Stimulated activated CD4-positive, alpha-beta T cell treated with anti-CD3 and anti-CD28 coated beads, Interleukin-15, amount 100 ng/mL, for 1 hour (primary cell): ENCODE measurements around the gene ZNF385B.

Source experiments
- DNase-seq, 2 donors: peaks; one replicate each; pipeline ENCODE4 v3.0.0-alpha.2; 2020; ENCODE audit warnings: low read depth in 1 of 2, low spot score in 1 of 2

Gene ZNF385B

GRCh38 chr2:179592167-179592936 is 269.1 kb downstream of the ZNF385B start:
- DNase-seq: no peak

GRCh38 chr2:179591690-179592089 is 269.7 kb downstream of the ZNF385B start:
- DNase-seq: no peak

GRCh38 chr2:179588486-179589145 is 272.8 kb downstream of the ZNF385B start:
- DNase-seq: no peak

- no peak for DNase-seq
These were observed 276.7 kb downstream of the ZNF385B start for GRCh38 chr2:179584760-179585159.

- DNase-seq: no peak
These were observed 279.8 kb downstream of the ZNF385B start for GRCh38 chr2:179581605-179582004.

GRCh38 chr2:179580378-179581146 is 280.9 kb downstream of the ZNF385B start:
- no peak for DNase-seq

GRCh38 chr2:179579800-179580199 is 281.6 kb downstream of the ZNF385B start:
- no peak for DNase-seq

- DNase-seq: no peak
These were observed 283.1 kb downstream of the ZNF385B start for GRCh38 chr2:179578171-179578916.

GRCh38 chr2:179574061-179574519 is 287.3 kb downstream of the ZNF385B start:
- no peak for DNase-seq

GRCh38 chr2:179572544-179572943 is 288.9 kb downstream of the ZNF385B start:
- no peak for DNase-seq

- no peak for DNase-seq
These were observed 289.7 kb downstream of the ZNF385B start for GRCh38 chr2:179571721-179572120.

- DNase-seq: no peak
These were observed 290.2 kb downstream of the ZNF385B start for GRCh38 chr2:179571252-179571651.

- no peak for DNase-seq
These were observed 291.6 kb downstream of the ZNF385B start for GRCh38 chr2:179569831-179570233.

GRCh38 chr2:179565807-179566206 is 295.6 kb downstream of the ZNF385B start:
- DNase-seq: no peak

GRCh38 chr2:179562330-179562885 is 299.0 kb downstream of the ZNF385B start:
- no peak for DNase-seq

- DNase-seq: no peak
These were observed 299.7 kb downstream of the ZNF385B start for GRCh38 chr2:179561702-179562101.

- DNase-seq: no peak
These were observed 301.1 kb downstream of the ZNF385B start for GRCh38 chr2:179560257-179560735.

- no peak for DNase-seq
These were observed 302.2 kb downstream of the ZNF385B start for GRCh38 chr2:179559108-179559806.

GRCh38 chr2:179558010-179558934 is 303.1 kb downstream of the ZNF385B start:
- DNase-seq: no peak
